Measurements from ENCODE around the gene IRF1.
A peak's percentile ranks its signal among the peaks of the same experiment; 100 is the strongest.

IRF1 gene

DNA sequence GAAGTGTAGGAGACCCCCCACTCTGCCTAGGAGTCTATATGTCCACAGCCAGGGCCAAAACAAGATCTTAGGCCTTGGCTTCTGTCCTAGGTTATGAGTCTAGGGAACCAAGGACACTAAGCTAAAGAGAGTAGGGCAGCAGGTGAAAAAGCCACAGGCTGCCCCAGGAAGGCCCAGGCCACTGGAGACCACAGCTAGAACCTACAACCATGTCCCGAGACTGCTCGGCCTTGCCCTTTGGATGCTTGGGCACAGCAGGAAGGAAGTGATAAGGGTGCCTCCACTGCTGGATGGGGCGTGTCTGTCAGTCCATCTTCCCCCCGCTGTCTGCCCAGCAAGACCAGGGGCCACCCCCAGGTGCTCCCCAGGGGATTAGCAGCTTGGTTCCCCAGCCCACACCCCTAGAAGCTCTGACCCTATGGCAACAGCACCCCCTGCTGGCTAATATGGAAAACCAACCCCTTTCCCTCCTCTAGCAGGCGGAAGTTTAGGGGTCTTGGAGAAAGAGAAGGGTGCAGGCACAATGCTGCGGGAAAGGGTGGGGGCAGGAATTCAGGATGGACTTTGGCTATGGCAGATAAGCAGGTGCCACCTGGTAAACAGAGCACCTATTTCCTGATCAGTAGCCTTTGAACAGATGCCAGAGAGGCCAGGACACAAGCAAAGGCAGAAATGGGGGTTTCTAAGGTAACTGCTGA lies 10.5 kb upstream of the IRF1 start:
- DNase-seq (ENCODE audit: low spot score), result no peak

DNA sequence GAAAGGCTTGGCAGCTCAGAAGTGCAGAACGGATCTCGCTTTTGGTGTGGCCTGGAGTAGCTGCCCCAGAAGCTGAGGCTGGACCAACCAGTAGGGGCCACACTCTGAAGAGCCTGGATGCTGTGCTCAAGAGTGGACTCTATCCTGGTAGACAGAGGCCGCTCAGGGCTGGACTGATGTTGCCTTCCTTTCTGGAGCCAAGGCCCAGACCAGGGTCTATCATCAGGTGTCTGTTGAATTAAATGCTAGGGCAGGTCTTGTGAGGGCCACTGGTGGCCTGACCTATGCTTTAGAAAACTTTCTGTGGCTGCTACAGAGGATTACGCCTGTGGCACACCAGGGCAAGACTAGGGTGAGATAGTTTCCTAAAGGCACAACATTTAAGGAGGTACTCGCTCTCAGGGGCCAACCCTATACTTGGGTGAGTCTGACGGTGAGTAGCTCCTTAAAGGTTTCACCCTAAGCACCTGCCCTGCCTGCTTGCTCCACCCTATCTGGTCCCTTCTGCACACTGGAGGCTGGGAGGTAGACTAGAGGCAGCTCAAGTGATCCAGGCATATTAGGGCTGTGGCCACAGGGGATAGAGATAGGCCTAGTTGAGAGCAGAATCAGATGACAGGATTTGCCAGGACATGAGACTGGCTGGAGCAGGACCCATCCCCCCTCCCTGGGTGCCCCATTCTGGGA lies 9.8 kb upstream of the IRF1 start:
- no peak for DNase-seq (ENCODE audit: low spot score)

GRCh38 chr5:132499440-132500243 lies 9.1 kb upstream of the IRF1 start:
- DNase-seq (ENCODE audit: low spot score), result no peak

- DNase-seq (ENCODE audit: low spot score), result no peak
These were observed 8.2 kb upstream of the IRF1 start for GRCh38 chr5:132498686-132499271.

- DNase-seq (ENCODE audit: low spot score), result no peak
These were observed 7.6 kb upstream of the IRF1 start for GRCh38 chr5:132498152-132498551.

DNA sequence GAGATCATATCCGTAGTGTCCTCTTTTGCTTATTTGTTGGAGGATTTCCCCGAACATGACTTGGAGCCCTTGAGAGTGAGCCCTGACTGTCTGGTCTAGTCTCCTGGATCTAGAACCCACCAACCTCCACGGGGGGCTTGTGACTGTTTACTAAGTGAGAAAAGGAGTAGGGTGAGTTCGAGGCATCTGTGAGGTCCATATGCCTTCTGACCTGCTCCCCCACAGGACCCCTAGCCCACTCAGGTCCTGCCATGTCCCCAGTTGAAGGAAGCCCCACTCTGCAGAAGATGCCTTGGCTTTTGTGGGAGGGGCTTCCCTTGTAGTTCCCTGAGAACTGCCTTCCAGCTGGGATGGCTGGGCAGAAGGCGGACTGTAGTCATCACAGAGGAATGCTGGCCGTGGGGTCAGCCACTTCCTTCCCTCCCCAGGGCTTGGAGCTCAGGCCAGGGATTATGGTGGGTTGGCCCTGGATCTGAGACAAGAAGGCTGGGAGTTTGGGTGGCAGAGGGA lies 7.0 kb upstream of the IRF1 start:
- DNase-seq (ENCODE audit: low spot score), result peak; percentile 98

DNA sequence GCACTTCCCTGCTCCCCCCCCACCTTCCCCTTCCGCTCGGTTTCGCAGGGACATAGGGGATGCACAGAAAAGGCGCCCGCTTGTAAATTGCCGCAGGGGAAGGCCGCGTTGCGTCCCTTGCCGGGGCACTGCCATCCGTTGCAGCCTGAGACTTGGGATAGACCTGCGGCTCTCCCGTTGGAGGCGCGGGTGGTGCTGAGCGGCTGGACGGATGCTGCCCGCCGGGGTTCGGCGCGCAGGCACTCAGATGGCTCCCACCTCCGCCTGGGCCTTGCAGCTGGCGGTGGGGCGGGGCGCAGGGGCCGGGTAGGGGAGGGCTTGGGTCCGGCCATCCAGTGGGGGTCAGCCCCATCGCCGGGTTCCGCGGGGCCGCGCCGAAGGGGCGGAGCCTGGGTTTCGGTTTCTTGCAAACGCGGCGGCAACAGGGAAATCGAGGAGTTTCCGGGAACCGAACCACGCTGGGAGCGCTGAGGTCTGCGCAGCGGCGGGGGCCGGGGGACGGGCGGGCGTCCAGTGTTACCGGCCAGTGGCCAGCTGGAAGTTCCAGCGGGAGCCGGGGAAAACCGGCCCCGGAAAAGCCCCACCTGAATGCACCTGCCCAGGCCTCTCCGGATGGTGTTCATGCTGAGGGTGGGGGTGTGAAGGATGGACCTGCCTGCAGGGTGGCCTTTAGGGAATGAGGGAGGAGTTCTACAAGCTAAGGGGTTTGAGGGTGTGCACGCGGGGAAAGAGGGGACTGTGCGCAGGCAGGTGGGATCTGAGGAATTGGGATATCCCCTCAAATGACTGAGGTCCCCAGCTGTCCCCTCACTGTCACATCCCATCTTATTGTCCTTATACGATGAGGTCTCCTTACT lies 6.3 kb upstream of the IRF1 start:
- DNase-seq (ENCODE audit: low spot score), result peak; percentile 86

DNA sequence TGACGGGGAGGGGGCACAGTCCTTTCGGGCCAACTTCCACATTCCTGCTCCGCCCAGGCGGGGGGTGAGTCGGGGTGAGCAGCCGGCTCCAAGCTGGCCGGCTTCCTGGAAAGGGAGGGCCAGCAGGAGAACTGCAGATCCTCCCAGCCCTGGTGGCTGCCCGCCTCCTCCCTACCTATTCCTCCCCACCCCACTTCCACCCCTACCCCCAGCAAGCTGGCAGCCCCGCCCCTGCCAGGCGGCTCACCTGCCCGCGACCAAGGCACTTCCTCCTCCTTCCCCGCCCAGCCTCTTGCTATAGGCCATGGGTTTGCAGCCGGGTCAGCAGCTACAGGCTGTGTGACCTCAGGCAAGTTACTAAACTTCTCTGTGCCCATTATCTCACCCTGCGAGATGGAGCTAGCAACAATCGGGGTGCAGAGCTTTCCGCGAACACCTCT lies 5.6 kb upstream of the IRF1 start:
- DNase-seq (ENCODE audit: low spot score), result peak; percentile 94

DNA sequence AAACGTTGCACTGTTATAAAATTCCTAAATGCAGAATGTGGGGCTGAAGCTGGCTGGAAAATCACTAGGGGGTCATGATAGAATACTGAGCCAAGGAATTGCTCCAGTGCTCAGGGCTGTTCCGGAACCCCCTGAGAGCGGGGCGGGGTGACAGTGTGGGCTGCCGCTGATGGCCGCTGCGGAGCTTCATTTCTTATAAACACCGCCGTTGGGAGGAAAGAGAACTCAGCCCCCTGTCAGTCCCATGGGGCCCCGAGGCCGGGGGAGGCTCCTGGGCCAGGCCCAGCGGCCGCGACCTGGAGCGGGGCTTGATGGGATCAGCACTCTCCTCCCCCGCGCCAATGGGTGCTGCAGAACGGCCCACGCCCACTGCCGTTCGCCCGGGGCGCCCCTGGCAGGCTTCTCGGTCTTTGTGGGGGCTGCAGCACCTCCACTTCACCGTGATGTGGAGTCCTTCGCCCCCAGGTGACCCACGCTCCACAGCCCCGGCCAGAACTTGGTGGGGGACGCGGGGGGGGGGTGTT lies 5.2 kb upstream of the IRF1 start:
- DNase-seq (ENCODE audit: low spot score), result peak; percentile 93

DNA sequence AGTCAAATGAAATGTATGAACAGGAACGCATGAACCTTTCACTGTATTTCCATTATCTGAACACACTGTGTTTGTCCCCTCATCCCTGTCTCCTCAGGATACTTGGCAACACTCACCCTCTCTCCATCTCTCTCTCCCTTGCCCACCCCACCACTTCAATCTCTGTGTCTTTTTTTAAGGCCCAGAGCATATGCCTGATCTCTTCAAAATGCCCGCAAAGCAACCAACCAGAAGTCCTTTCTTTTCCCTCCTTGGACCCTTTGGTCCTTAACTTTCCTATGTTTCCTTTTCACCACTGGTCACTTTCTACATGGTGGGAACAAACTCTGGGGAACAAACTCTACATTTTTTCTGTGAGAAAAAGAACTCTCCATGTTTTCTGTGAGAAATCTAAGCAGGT lies 3.2 kb upstream of the IRF1 start:
- DNase-seq (ENCODE audit: low spot score), result no peak

DNA sequence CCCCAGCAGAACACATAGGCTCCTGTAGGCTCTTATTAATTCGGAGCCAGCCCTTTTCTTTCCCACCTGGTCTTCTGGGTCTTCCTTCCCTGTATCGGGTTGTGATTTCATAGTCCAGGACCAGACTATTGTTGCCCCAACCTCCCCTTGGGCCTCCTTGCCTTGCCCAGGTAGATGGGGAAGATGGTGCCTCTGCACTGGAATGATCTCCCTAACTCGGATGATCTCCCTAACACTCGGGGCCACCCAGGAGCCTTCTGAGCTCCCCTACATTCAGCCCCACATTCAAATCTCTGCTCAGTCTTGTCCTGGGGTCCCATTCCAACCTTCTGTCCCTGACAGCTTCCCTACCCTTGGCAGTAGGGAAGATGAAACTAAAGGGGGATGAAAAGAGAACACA lies 2.7 kb upstream of the IRF1 start:
- DNase-seq (ENCODE audit: low spot score), result no peak

DNA sequence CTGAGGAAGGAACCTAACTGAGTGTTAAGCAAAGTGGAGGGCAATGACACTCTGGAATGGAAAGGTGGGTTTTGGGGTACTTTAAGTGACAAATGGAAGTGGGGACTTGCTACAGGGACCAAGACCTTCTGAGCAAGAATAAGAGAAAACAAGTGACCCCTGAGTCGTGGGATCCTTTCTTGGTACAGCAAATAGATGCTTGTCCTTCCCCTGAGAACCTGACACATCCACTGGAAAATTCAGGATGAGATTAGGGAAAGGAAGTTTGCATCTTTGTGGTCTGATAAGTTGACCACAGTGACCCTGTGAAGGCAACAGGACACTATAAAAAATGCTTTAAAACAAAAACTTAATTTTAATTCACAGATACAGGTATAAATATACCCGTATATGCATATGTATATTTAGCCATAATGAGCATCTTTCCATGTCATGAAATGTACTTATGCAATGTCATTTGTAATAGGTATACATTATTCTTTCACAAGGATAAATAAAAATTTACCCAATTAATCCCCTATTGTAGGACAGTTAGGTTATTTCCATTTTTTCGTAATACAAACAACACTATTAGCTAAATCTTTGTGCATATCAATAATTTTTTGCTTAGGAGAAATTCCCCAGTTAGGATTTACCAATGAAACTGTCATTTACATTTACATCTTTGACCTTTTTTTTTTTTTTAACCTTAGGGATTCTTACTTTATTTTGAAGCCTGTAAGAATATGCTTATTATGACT lies 2.0 kb upstream of the IRF1 start:
- DNase-seq (ENCODE audit: low spot score), result no peak

- DNase-seq (ENCODE audit: low spot score), result no peak
These were observed 1.1 kb upstream of the IRF1 start for GRCh38 chr5:132491368-132492364.

DNA sequence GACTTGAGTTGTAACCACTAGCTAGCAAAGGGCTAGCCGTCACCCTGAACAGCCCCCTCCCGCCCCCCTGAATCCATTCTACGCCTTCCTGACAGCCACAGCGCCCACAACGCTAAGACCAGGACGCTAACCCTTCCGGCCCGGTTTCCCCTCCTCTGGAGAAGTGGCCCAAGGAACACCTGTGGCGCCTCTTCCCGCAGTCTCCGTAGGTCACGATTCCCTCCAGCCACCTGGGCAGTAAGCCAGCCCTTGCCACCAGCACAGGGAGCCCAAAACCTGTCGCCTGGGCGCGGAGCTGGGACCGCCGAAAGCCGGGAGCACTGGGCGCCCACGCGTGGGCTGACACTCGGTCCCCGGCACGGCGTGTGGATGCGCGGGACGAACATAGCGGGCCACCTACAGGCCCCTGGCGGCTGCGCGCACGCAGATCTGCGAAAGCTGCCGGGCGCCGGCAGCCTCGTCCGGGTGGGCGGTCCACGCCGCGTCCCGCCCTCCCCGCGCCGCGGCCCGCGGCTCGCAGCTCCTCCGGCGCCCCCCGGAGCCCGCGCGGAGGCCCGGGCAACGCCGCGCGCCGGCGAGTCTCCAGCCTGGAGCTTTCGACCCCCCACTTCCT lies 596 bp downstream of the IRF1 start:
- peak; percentile 75 for DNase-seq (ENCODE audit: low spot score)

- DNase-seq (ENCODE audit: low spot score), result no peak
These were observed 1.4 kb downstream of the IRF1 start for GRCh38 chr5:132489051-132489770.

DNA sequence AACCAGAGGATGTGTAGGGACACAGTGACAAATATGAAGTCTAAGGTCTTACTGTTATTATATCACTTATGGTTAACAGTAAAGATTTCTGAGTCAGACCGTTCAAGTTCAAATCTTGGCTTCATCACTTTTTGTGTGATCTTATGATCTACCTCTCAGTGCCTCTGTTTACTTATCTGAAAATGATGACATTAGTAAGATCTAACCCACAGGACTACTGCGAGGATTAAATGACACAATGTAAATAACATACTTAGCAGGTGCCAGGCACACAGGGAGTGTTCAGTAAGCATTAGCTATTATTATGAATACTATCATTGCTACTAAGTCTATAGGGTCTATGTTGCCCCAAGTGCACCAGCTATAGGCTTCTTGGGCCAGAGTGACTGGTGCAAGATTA lies 2.0 kb downstream of the IRF1 start:
- no peak for DNase-seq (ENCODE audit: low spot score)

- DNase-seq (ENCODE audit: low spot score), result no peak
These were observed 2.6 kb downstream of the IRF1 start for GRCh38 chr5:132487841-132488555.

GRCh38 chr5:132487095-132487428 lies 3.5 kb downstream of the IRF1 start:
- DNase-seq (ENCODE audit: low spot score), result no peak

Measured in hepatic stellate cell (primary cell).